Gastrocnemius medialis (tissue), 4 donors: Measurements from ENCODE around the gene MBL2.

Experiments
- CTCF ChIP-seq, 5 experiments: fragments of 450-650 bp in 3 of 5; fragments of 200-600 bp in 2 of 5; sonication (generic) in 2 of 5; IDR thresholded peaks in 4 of 5; conservative IDR thresholded peaks in 1 of 5; 1 replicate in 4 of 5; 2 replicates in 1 of 5; pipeline ENCODE4 v1.5.1; 2016 to 2019; ENCODE audit warnings: antibody characterized with exemption in 5 of 5, mild to moderate bottlenecking in 3 of 5, moderate library complexity in 3 of 5
- POLR2A ChIP-seq, 2 donors: fragments of 450-650 bp; IDR thresholded peaks; one replicate each; pipeline ENCODE4 v1.6.1; 2017; ENCODE audit warnings: antibody characterized with exemption in 2 of 2, mild to moderate bottlenecking in 2 of 2, moderate library complexity in 2 of 2

- no peak for TF ChIP-seq CTCF (IDR thresholded peaks at IDR 0.05 in 4 of 5, conservative IDR thresholded peaks at IDR 0.05 in 1 of 5)
- no peak for TF ChIP-seq POLR2A (IDR thresholded peaks at IDR 0.05)
Observed at GRCh38 chr10:52758406-52758805, 14.2 kb downstream of the MBL2 start.
